ENCODE data around the gene PTPA. TPM values are rescaled to one million over a fixed set of nuclear protein-coding genes. Genes with fewer than 3 reads are reported as not detected.
A peak's percentile ranks its signal among the peaks of the same experiment; 100 is the strongest.

The PTPA gene
- total and polyA plus RNA-seq, 2 donors (not counting 1 experiment from before 2014, with no cell fraction given) = 190 to 203 TPM

DNA sequence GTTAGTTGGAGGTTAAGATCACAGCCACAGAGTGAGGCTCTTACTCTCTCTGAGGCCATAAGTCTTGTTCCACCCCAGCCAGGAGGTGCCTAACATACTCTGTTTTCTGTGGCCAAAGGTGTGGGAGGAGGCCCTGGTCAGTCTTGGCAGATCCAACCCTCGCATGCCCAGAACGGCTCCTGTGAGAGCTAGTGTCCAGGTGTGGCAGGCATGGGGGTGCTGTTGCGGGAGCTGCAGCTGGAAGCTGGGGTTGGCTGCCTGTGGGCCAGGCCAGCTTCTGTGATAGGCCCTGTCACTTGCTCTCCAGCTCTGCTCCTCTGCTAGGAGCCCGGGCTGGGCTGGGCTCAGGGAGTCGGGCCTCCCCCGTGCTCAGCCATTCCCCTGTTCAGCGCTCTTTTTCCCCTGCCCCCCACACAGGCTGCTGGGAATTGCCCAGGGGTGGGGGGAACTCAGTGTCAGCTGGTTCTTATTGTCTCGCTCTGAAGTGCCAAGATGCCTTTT, 35.3 kb downstream of the PTPA start:
- Histone ChIP-seq H3K36me3 (ENCODE audit: control insufficient read depth, insufficient read depth, low read length) (peaks cover 17% of the 10 kb centered on the region), H3K27me3 (ENCODE audit: control insufficient read depth, insufficient read depth, low read length) (no peaks in the 10 kb centered on the region), H3K27ac (ENCODE audit: insufficient read depth, low read length) (peak overlapping the region; percentile 91), H3K4me2 (ENCODE audit: extremely low read depth, insufficient read depth, low read length) (peak overlapping the region; percentile 34), H2AFZ (ENCODE audit: low read length) (no peak overlapping the region), H3K4me1 (ENCODE audit: control insufficient read depth, extremely low read depth, insufficient read depth, low read length) (peaks cover 43% of the 10 kb centered on the region), H3K4me3 (replicated peaks in 1 of 4; ENCODE audit: control extremely low read depth in 1 of 4, insufficient read depth in 1 of 4, low read depth in 3 of 4, low read length in 4 of 4) (peak overlapping the region in 1 of 4 experiments; percentile 6), H3K9ac (ENCODE audit: insufficient read depth, low read length) (peak overlapping the region; percentile 57), H3K79me2 (ENCODE audit: control insufficient read depth, insufficient read depth, low read length) (peaks cover 18% of the 10 kb centered on the region), H4K20me1 (ENCODE audit: control insufficient read depth, extremely low read depth, insufficient read depth, low read length) (no peaks in the 10 kb centered on the region), H3K9me3 (ENCODE audit: control insufficient read depth, insufficient read depth, low read depth, low read length) (no peaks in the 10 kb centered on the region)
- TF ChIP-seq, protein P1, sequence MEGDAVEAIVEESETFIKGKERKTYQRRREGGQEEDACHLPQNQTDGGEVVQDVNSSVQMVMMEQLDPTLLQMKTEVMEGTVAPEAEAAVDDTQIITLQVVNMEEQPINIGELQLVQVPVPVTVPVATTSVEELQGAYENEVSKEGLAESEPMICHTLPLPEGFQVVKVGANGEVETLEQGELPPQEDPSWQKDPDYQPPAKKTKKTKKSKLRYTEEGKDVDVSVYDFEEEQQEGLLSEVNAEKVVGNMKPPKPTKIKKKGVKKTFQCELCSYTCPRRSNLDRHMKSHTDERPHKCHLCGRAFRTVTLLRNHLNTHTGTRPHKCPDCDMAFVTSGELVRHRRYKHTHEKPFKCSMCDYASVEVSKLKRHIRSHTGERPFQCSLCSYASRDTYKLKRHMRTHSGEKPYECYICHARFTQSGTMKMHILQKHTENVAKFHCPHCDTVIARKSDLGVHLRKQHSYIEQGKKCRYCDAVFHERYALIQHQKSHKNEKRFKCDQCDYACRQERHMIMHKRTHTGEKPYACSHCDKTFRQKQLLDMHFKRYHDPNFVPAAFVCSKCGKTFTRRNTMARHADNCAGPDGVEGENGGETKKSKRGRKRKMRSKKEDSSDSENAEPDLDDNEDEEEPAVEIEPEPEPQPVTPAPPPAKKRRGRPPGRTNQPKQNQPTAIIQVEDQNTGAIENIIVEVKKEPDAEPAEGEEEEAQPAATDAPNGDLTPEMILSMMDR (conservative IDR thresholded peaks at IDR 0.05 in 1 of 2, IDR thresholded peaks at IDR 0.05 in 1 of 2; ENCODE audit: low read depth in 1 of 2, low read length in 2 of 2) = no peak
- no peak for TF ChIP-seq EZH2 (IDR thresholded peaks at IDR 0.05; ENCODE audit: low read length, missing control alignments)
- DNase-seq (ENCODE audit: low read depth in 2 of 2) = peak; percentile 38 to 64

DNA sequence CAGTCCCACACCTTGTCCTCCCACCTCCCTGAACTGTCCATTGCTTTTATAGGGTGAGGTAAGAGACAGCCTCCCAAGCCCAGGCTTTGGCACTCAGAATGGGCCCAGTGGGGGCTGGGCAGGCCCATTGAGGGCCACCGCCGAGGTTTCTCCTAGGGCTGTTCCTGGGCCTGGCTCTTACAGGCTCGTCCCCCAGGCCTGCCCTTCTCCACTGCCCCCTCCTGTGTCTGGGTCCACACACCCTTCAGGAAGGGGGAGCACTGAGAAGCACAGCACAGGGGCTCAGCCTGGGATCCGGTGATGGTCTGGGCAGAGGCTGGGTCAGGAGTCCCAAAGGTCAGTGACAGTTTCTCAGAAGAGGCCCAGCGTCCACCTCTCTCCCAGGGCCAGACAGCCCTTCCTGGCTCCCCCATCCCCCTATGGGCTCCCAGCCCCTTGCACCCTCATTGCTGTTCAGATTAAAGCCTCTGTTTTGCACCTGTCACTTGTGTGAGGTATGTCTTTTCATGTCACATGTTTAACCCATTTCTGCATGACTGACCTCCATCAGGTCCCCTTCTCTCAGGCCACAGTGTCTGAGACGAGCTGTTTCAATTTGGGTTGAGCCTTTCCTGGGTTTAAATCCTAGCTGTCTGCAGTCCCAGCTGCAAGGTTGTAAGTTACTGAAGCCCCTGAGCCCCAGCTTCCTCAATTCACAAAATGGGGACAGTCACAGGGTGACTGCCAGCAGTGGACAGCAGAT, 37.4 kb downstream of the PTPA start:
- no peak for DNase-seq (ENCODE audit: low read depth in 2 of 2)
- peaks cover 4% of the 10 kb centered on the region for H3K79me2 ChIP-seq (ENCODE audit: control insufficient read depth, insufficient read depth, low read length)

DNA sequence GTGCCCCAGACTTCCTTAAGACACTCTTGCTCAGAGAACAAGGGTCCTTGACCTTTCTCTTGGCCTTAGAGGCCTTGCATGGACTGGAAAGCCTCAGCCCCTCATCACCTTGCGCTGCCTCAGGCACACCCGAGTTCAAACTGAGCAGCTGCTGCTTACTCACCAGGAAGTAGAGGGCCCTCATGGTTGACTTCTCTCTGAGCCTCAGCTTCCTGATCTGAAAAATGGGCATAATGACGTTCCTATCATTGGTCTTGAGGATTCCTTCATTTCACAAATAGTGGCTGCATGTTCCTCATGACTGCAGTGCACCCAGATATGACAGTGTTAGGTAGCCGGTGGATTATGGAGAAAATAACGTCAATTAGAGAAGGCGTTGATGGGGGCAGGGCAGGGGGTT, 38.2 kb downstream of the PTPA start:
- no peak overlapping the region for H3K4me3 ChIP-seq (replicated peaks in 1 of 4; ENCODE audit: control extremely low read depth in 1 of 4, insufficient read depth in 1 of 4, low read depth in 3 of 4, low read length in 4 of 4)
- TF ChIP-seq, protein P1 (conservative IDR thresholded peaks at IDR 0.05 in 1 of 2, IDR thresholded peaks at IDR 0.05 in 1 of 2; ENCODE audit: low read depth in 1 of 2, low read length in 2 of 2) = no peak
- TF ChIP-seq EZH2 (IDR thresholded peaks at IDR 0.05; ENCODE audit: low read length, missing control alignments) = no peak
- no peak overlapping the region for H3K27ac ChIP-seq (ENCODE audit: insufficient read depth, low read length)
- no peaks in the 10 kb centered on the region for H4K20me1 ChIP-seq (ENCODE audit: control insufficient read depth, extremely low read depth, insufficient read depth, low read length)
- peaks cover 12% of the 10 kb centered on the region for H3K36me3 ChIP-seq (ENCODE audit: control insufficient read depth, insufficient read depth, low read length)
- no peak for DNase-seq (ENCODE audit: low read depth in 2 of 2)
- no peak overlapping the region for H3K9ac ChIP-seq (ENCODE audit: insufficient read depth, low read length)
- no peaks in the 10 kb centered on the region for H3K79me2 ChIP-seq (ENCODE audit: control insufficient read depth, insufficient read depth, low read length)
- H3K27me3 ChIP-seq (ENCODE audit: control insufficient read depth, insufficient read depth, low read length) = no peaks in the 10 kb centered on the region
- no peaks in the 10 kb centered on the region for H3K9me3 ChIP-seq (ENCODE audit: control insufficient read depth, insufficient read depth, low read depth, low read length)
- H2AFZ ChIP-seq (ENCODE audit: low read length) = no peak overlapping the region
- no peak overlapping the region for H3K4me2 ChIP-seq (ENCODE audit: extremely low read depth, insufficient read depth, low read length)
- peaks cover 21% of the 10 kb centered on the region for H3K4me1 ChIP-seq (ENCODE audit: control insufficient read depth, extremely low read depth, insufficient read depth, low read length)

More for the DNA sequence above, 37.4 kb downstream of the PTPA start:
- H3K4me1 ChIP-seq (ENCODE audit: control insufficient read depth, extremely low read depth, insufficient read depth, low read length) = peaks cover 27% of the 10 kb centered on the region
- no peak overlapping the region for H3K4me2 ChIP-seq (ENCODE audit: extremely low read depth, insufficient read depth, low read length)
- H3K4me3 ChIP-seq (replicated peaks in 1 of 4; ENCODE audit: control extremely low read depth in 1 of 4, insufficient read depth in 1 of 4, low read depth in 3 of 4, low read length in 4 of 4) = no peak overlapping the region
- H3K9me3 ChIP-seq (ENCODE audit: control insufficient read depth, insufficient read depth, low read depth, low read length) = no peaks in the 10 kb centered on the region
- no peak overlapping the region for H3K9ac ChIP-seq (ENCODE audit: insufficient read depth, low read length)
- peaks cover 19% of the 10 kb centered on the region for H3K36me3 ChIP-seq (ENCODE audit: control insufficient read depth, insufficient read depth, low read length)
- H3K27ac ChIP-seq (ENCODE audit: insufficient read depth, low read length) = no peak overlapping the region
- no peaks in the 10 kb centered on the region for H3K27me3 ChIP-seq (ENCODE audit: control insufficient read depth, insufficient read depth, low read length)
- H4K20me1 ChIP-seq (ENCODE audit: control insufficient read depth, extremely low read depth, insufficient read depth, low read length) = no peaks in the 10 kb centered on the region
- H2AFZ ChIP-seq (ENCODE audit: low read length) = no peak overlapping the region
- TF ChIP-seq, protein P1 (conservative IDR thresholded peaks at IDR 0.05 in 1 of 2, IDR thresholded peaks at IDR 0.05 in 1 of 2; ENCODE audit: low read depth in 1 of 2, low read length in 2 of 2) = no peak
- TF ChIP-seq EZH2 (IDR thresholded peaks at IDR 0.05; ENCODE audit: low read length, missing control alignments) = no peak
